HEK293T (cell line): ENCODE results near the gene CEBPG.

Experiments
- BHLHE40 ChIP-seq: fragments of 450-650 bp; IDR thresholded peaks from 2 replicates; pipeline ENCODE4 v1.6.1; 2016; ENCODE audit warnings: mild to moderate bottlenecking, moderate library complexity, borderline replicate concordance
- CTBP1 ChIP-seq: fragments of 450-650 bp; IDR thresholded peaks from 2 replicates; pipeline ENCODE4 v1.6.1; 2016; ENCODE audit warnings: borderline replicate concordance
- ELF4 ChIP-seq: fragments of 450-650 bp; IDR thresholded peaks from 2 replicates; pipeline ENCODE4 v1.6.1; 2017; ENCODE audit warnings: antibody characterized with exemption
- FOXA1 ChIP-seq: fragments of 450-650 bp; IDR thresholded peaks from 2 replicates; pipeline ENCODE4 v1.6.1; 2016; ENCODE audit warnings: mild to moderate bottlenecking
- PKNOX1 ChIP-seq: fragments of 450-650 bp; IDR thresholded peaks from 2 replicates; pipeline ENCODE4 v1.6.1; 2016
- SUZ12 ChIP-seq: fragments of 450-650 bp; IDR thresholded peaks from 2 replicates; pipeline ENCODE4 v1.6.1; 2016; ENCODE audit warnings: mild to moderate bottlenecking
- TARDBP ChIP-seq: fragments of 450-650 bp; IDR thresholded peaks from 2 replicates; pipeline ENCODE4 v1.6.1; 2016
- ZNF384 ChIP-seq: fragments of 450-650 bp; IDR thresholded peaks from 2 replicates; pipeline ENCODE4 v1.6.1; 2016

DNA sequence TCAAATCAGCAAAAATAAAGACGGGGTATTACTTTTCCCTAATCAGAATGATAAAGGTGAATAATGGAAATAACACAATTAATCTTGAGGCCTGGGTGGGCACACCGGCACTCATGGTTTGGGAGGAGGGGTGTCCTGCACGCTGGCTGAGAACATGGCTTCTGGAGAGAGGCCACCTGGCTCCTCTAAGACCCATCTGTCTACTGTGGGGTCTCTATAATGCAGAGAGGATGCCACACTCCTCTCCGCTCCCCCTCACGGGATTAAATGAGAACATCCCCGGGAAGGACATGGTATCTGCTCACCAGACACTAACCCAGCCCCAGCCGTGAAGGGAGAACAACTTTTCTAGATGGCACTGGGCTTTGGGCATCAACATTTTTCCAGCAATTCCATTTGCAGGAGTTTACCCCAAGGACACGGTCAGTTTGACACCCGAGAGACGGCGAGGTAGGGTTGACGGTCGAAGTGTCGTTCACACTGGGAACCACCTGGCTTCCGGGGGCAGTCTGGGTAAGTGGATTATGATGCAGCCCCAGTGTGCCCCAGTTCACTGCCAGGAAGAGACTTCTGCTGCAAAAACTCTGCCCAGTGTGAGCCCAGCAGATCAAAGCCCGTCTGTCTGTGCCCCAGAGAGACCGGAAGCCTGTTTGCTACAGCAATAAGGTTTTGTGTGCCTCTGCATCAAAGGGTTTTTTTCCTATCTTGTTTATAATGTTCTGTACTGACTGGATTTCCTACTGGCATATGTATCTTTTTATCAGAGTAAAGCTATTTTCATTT lies 56.6 kb downstream of the CEBPG start:
- TF ChIP-seq CTBP1 = no peak
- TF ChIP-seq TARDBP = no peak
- TF ChIP-seq PKNOX1 = no peak
- TF ChIP-seq BHLHE40 = no peak
- TF ChIP-seq ZNF384 = no peak
- no peak for TF ChIP-seq FOXA1
- no peak for TF ChIP-seq SUZ12
- TF ChIP-seq ELF4 = no peak
